LNCAP (cell line): ENCODE data around the gene PLCL1.

Experiments used
- TF ChIP-seq, protein P1 (sequence below): fragments of 450-650 bp; IDR thresholded peaks from 2 replicates; pipeline ENCODE4 v1.5.1; 2017; ENCODE audit warnings: mild to moderate bottlenecking

Gene PLCL1

GRCh38 chr2:197964720-197965119 lies 160.3 kb downstream of the PLCL1 start:
- TF ChIP-seq, protein P1, sequence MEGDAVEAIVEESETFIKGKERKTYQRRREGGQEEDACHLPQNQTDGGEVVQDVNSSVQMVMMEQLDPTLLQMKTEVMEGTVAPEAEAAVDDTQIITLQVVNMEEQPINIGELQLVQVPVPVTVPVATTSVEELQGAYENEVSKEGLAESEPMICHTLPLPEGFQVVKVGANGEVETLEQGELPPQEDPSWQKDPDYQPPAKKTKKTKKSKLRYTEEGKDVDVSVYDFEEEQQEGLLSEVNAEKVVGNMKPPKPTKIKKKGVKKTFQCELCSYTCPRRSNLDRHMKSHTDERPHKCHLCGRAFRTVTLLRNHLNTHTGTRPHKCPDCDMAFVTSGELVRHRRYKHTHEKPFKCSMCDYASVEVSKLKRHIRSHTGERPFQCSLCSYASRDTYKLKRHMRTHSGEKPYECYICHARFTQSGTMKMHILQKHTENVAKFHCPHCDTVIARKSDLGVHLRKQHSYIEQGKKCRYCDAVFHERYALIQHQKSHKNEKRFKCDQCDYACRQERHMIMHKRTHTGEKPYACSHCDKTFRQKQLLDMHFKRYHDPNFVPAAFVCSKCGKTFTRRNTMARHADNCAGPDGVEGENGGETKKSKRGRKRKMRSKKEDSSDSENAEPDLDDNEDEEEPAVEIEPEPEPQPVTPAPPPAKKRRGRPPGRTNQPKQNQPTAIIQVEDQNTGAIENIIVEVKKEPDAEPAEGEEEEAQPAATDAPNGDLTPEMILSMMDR: no peak

- TF ChIP-seq, protein P1: no peak
These were observed 161.4 kb downstream of the PLCL1 start for GRCh38 chr2:197965756-197966155.

DNA sequence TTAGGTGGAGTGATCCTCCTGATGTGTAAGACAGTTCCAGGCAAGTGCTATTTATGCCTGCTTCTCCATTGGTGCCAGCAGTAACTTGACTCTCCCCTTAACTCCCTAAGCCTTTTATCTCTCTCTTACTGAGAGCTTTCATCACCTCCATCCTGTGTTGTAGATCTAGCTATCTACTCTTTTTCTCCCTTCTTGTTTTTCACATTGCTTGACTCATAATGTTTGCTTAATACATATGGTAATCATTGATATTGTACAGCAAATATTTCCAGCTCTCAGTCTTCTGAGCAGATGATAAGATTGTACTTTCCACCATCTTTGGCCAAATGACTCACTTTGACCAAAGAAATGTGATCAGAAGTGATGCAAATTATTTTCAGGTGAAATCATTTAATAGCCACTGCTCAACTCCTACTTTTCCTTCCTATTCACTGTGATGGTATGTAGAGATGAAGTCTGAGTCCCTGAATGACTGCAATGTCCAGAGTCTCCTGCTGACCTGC lies 165.0 kb downstream of the PLCL1 start:
- TF ChIP-seq, protein P1: no peak

GRCh38 chr2:197972061-197972460 lies 167.7 kb downstream of the PLCL1 start:
- TF ChIP-seq, protein P1: no peak

DNA sequence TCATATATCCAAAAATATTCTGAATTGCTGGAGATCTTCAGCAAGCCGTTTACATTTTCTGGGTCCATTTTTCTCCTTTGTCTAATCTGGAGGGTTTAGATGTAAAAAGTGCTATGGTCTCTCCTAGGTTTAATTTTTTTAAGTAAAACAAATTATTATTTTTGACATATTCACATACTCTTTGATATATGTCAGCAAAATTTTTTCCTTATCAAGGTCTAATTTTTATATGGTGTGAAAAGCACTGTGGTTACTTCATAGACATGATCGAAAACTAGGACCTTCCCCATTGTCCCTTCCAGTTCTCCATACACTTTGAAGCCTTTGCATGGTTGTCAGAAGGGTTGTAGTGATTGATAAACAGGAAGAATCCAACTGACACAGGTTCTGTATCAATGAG lies 168.2 kb downstream of the PLCL1 start:
- TF ChIP-seq, protein P1: no peak

GRCh38 chr2:197973772-197974171 lies 169.4 kb downstream of the PLCL1 start:
- TF ChIP-seq, protein P1: no peak

DNA sequence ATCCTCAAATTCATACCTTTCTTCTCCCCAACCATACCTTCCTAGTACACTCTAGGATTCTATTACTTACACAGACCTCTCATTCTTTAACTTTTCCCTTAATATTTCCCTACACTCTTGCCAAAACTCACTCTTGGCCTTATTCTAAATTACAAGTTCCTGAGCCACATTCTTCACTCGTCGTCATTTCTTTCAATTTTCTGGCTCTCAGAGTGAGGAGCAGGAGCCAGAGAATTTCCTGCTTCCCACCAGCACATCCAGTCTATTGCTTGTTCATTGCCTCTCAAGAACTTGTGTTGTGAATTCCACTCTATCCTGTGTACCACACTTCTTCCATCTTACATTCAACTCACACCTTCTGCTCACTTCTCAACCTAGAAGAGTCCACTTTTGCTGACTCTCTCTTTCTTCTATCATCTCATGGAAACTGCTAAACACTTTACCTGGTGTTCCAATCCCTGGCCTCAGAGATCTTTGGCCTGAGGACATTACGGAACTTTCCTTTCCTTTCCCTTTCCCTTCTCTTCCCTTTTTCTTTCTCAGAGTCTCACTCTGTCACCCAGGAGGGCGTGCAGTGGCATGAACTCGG lies 171.6 kb downstream of the PLCL1 start:
- TF ChIP-seq, protein P1: no peak

DNA sequence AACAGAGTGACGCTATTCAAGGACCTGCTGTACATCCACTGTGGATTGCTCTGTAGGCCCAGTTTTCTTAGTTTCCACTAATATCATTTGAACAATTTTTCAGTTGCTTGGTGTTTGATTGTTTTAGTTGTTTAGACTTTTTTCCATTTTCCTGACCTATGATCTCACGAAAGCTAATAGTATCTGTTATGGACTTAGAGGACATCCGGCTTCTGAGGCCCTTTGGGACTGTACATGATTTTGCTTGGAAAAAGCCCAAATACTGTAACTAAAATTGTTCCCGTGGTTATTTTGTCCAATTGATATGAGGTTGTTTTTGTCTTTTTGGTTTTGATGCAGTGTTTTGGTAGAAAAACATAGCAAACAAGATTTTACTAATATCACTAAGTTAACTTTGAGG lies 174.6 kb downstream of the PLCL1 start:
- TF ChIP-seq, protein P1: no peak
